Smooth muscle cell (in vitro differentiated cells): ENCODE results near the gene CEMIP2. TPM values are rescaled to one million over a fixed set of nuclear protein-coding genes. Genes with fewer than 3 reads are reported as not detected.

Source experiments
- DNase-seq: peaks from one replicate; lab custom pipeline; 2025; ENCODE audit not compliant: unreplicated experiment; lab: John Stamatoyannopoulos, UW
- H2AFZ ChIP-seq: fragments of 200-600 bp; sonication (generic); 2 replicates; pipeline ENCODE4 v1.6.0; 2016; ENCODE audit warnings: antibody characterized with exemption, low read depth, mild to moderate bottlenecking
- H3F3A ChIP-seq: fragments of 200-600 bp; sonication (generic); 2 replicates; pipeline ENCODE4 v1.6.0; 2017; ENCODE audit warnings: antibody characterized with exemption, low read depth
- H3K27ac ChIP-seq: fragments of 200-600 bp; sonication (generic); 2 replicates; pipeline ENCODE4 v1.5.1; 2016; ENCODE audit warnings: low read depth, mild to moderate bottlenecking
- H3K27me3 ChIP-seq: fragments of 200-600 bp; sonication (generic); 2 replicates; pipeline ENCODE4 v1.6.1; 2016; ENCODE audit warnings: low read depth, mild to moderate bottlenecking
- H3K36me3 ChIP-seq: fragments of 200-600 bp; sonication (generic); 2 replicates; pipeline ENCODE4 v1.5.1; 2016; ENCODE audit warnings: low read depth
- H3K4me1 ChIP-seq: fragments of 200-600 bp; sonication (generic); 2 replicates; pipeline ENCODE4 v1.5.1; 2016; ENCODE audit warnings: low read depth
- H3K4me2 ChIP-seq: fragments of 200-600 bp; sonication (generic); 2 replicates; pipeline ENCODE4 v1.6.0; 2016; ENCODE audit warnings: mild to moderate bottlenecking
- H3K4me3 ChIP-seq: fragments of 200-600 bp; sonication (generic); 2 replicates; pipeline ENCODE4 v1.5.1; 2016; ENCODE audit warnings: mild to moderate bottlenecking
- H3K79me2 ChIP-seq: fragments of 200-600 bp; sonication (generic); 2 replicates; pipeline ENCODE4 v1.6.0; 2016; ENCODE audit warnings: low read depth, mild to moderate bottlenecking
- H3K9ac ChIP-seq: fragments of 200-600 bp; sonication (generic); 2 replicates; pipeline ENCODE4 v1.6.0; 2016; ENCODE audit warnings: low read depth
- H3K9me3 ChIP-seq: fragments of 200-600 bp; sonication (generic); replicated peaks from 2 replicates; pipeline ENCODE4 v1.5.1; 2016; ENCODE audit warnings: low read depth
- H4K20me1 ChIP-seq: fragments of 200-600 bp; sonication (generic); 2 replicates; pipeline ENCODE4 v1.6.0; 2016; ENCODE audit warnings: low read depth
- CTCF ChIP-seq: fragments of 200-600 bp; sonication (generic); IDR thresholded peaks from 2 replicates; pipeline ENCODE4 v1.5.1; 2017; ENCODE audit warnings: borderline replicate concordance, mild to moderate bottlenecking, antibody characterized with exemption; ENCODE audit not compliant: insufficient read depth, poor library complexity, severe bottlenecking
- WGBS: methylation state at CpG from one replicate; pipeline ENCODE4 v1.1.7; 2016; ENCODE audit warnings: low lambda C conversion rate; 5-methylcytosine and 5-hydroxymethylcytosine counted together
- polyA plus RNA-seq: library from polyadenylated mRNA; unstranded; fragments of >200 nt; fragmentation: Nextera tagmentation; extraction: Ambion mirVana; gene quantifications from 2 replicates; pipeline ENCODE4 v1.2.1, GENCODE V29; 2016
- total RNA-seq: library from RNA; depleted of rRNA; stranded (reverse); fragments of >200 nt; gene quantifications from 2 replicates; pipeline ENCODE4 v1.2.3, GENCODE V29; 2014

CEMIP2 gene
- total and polyA plus RNA-seq, 2 experiments from 2014 or later: 46.1 to 103 TPM

GRCh38 chr9:71801826-71802225 lies 33.5 kb upstream of the CEMIP2 start:
- DNase-seq: no peak
- H3K9me3 ChIP-seq: no peaks in the 10 kb centered on the region
- TF ChIP-seq CTCF: no peak
- no peaks in the 10 kb centered on the region for H3K27me3 ChIP-seq
- H3K36me3 ChIP-seq: no peaks in the 10 kb centered on the region
- WGBS: 89% methylated on average over 3 of the region's 3 CpGs
- no peak overlapping the region for H3K4me3 ChIP-seq
- H4K20me1 ChIP-seq: no peaks in the 10 kb centered on the region
- H2AFZ ChIP-seq: no peak overlapping the region
- H3F3A ChIP-seq: no peaks in the 10 kb centered on the region
- H3K79me2 ChIP-seq: no peaks in the 10 kb centered on the region
- H3K9ac ChIP-seq: no peak overlapping the region
- H3K4me1 ChIP-seq: no peaks in the 10 kb centered on the region
- no peak overlapping the region for H3K4me2 ChIP-seq
- H3K27ac ChIP-seq: no peak overlapping the region

GRCh38 chr9:71797266-71797665 lies 29.0 kb upstream of the CEMIP2 start:
- Histone ChIP-seq H3F3A (peaks cover 5% of the 10 kb centered on the region), H3K9me3 (no peaks in the 10 kb centered on the region), H3K79me2 (no peaks in the 10 kb centered on the region), H3K4me2 (no peak overlapping the region), H3K27ac (no peak overlapping the region), H4K20me1 (no peaks in the 10 kb centered on the region), H3K27me3 (no peaks in the 10 kb centered on the region), H3K9ac (no peak overlapping the region), H3K4me1 (no peaks in the 10 kb centered on the region), H3K36me3 (no peaks in the 10 kb centered on the region), H3K4me3 (no peak overlapping the region), H2AFZ (no peak overlapping the region)
- 60% methylated on average over 1 of the region's 1 CpG for WGBS
- no peak for TF ChIP-seq CTCF
- no peak for DNase-seq

GRCh38 chr9:71796100-71796767 lies 27.9 kb upstream of the CEMIP2 start:
- no peaks in the 10 kb centered on the region for H3K79me2 ChIP-seq
- 98% methylated on average over 2 of the region's 2 CpGs for WGBS
- TF ChIP-seq CTCF: no peak

More at GRCh38 chr9:71796100-71796767, 27.9 kb upstream of the CEMIP2 start:
- no peak overlapping the region for H2AFZ ChIP-seq
- H3K4me2 ChIP-seq: no peak overlapping the region
- no peaks in the 10 kb centered on the region for H3K4me1 ChIP-seq
- H3K9ac ChIP-seq: no peak overlapping the region
- H3K4me3 ChIP-seq: no peak overlapping the region
- H3K9me3 ChIP-seq: no peaks in the 10 kb centered on the region
- H4K20me1 ChIP-seq: no peaks in the 10 kb centered on the region
- no peak overlapping the region for H3K27ac ChIP-seq
- no peaks in the 10 kb centered on the region for H3K36me3 ChIP-seq
- DNase-seq: no peak
- peaks cover 5% of the 10 kb centered on the region for H3F3A ChIP-seq
- no peaks in the 10 kb centered on the region for H3K27me3 ChIP-seq
